Lower lobe of right lung (tissue), 2 donors: ENCODE results near the gene MSGN1. TPM values are rescaled to one million over a fixed set of nuclear protein-coding genes. Genes with fewer than 3 reads are reported as not detected.

Source experiments
- ATAC-seq, 2 donors: fragments of 200-7000 bp; cut with Tn5 transposase; one replicate each; pipeline ENCODE4 v1.9.1; 2020 to 2022; ENCODE audit warnings: mild to moderate bottlenecking in 2 of 2, moderate library complexity in 2 of 2
- DNase-seq: peaks from one replicate; pipeline ENCODE4 v3.0.0-alpha.2; 2020
- H3K27ac ChIP-seq: fragments of 200-600 bp; one replicate; pipeline ENCODE4 v1.8.0; 2022
- H3K27me3 ChIP-seq: fragments of 200-600 bp; one replicate; pipeline ENCODE4 v1.8.0; 2022; ENCODE audit warnings: low read depth
- H3K36me3 ChIP-seq: fragments of 200-600 bp; one replicate; pipeline ENCODE4 v1.8.0; 2022; ENCODE audit warnings: mild to moderate bottlenecking
- H3K4me1 ChIP-seq: fragments of 200-600 bp; one replicate; pipeline ENCODE4 v1.8.0; 2022
- H3K4me3 ChIP-seq: fragments of 200-600 bp; one replicate; pipeline ENCODE4 v1.8.0; 2022; ENCODE audit warnings: mild to moderate bottlenecking
- H3K9me3 ChIP-seq: fragments of 200-600 bp; one replicate; pipeline ENCODE4 v1.8.0; 2022
- CTCF ChIP-seq: fragments of 200-600 bp; IDR thresholded peaks from one replicate; pipeline ENCODE4 v1.8.0; 2022; ENCODE audit warnings: antibody characterized with exemption, mild to moderate bottlenecking
- intact Hi-C: fragments of 100-400 bp; cut with DNase I; formaldehyde crosslinking; loops from one replicate; pipeline ENCODE4 v1.11.0; 2022
- total RNA-seq: library from RNA; stranded (reverse); fragmentation: NEBNext Ultra II Directional; extraction: Animal tissue kit (Norgen Biotek cat#: 25700); gene quantifications from one replicate; pipeline ENCODE4 v1.2.1, GENCODE V29; 2021
- donor health status: DM: no; HTN: yes; CAD: no; lungs with severe emphysema.

MSGN1 gene
- total RNA-seq, 1 donor from 2014 or later, result not detected

GRCh38 chr2:17791817-17792130 is 24.5 kb upstream of the MSGN1 start:
- ATAC-seq (no peak), DNase-seq (no peak)
- Histone ChIP-seq H3K4me1 (peaks cover 8% of the 10 kb centered on the region), H3K4me3 (no peak overlapping the region), H3K9me3 (no peaks in the 10 kb centered on the region), H3K36me3 (no peaks in the 10 kb centered on the region), H3K27ac (no peak overlapping the region), H3K27me3 (no peaks in the 10 kb centered on the region)
- TF ChIP-seq CTCF, result no peak
- intact Hi-C loops, result no loop called here

GRCh38 chr2:17792515-17792914 is 23.7 kb upstream of the MSGN1 start:
- intact Hi-C loops, result no loop called here
- Histone ChIP-seq H3K36me3 (no peaks in the 10 kb centered on the region), H3K4me3 (no peak overlapping the region), H3K4me1 (peaks cover 8% of the 10 kb centered on the region), H3K9me3 (no peaks in the 10 kb centered on the region), H3K27ac (no peak overlapping the region), H3K27me3 (no peaks in the 10 kb centered on the region)
- DNase-seq, result no peak
- no peak for ATAC-seq
- TF ChIP-seq CTCF, result no peak

- ATAC-seq, result no peak
- TF ChIP-seq CTCF, result no peak
- intact Hi-C loops, result no loop called here
Measured at GRCh38 chr2:17793296-17793695, 23.0 kb upstream of the MSGN1 start.

DNA sequence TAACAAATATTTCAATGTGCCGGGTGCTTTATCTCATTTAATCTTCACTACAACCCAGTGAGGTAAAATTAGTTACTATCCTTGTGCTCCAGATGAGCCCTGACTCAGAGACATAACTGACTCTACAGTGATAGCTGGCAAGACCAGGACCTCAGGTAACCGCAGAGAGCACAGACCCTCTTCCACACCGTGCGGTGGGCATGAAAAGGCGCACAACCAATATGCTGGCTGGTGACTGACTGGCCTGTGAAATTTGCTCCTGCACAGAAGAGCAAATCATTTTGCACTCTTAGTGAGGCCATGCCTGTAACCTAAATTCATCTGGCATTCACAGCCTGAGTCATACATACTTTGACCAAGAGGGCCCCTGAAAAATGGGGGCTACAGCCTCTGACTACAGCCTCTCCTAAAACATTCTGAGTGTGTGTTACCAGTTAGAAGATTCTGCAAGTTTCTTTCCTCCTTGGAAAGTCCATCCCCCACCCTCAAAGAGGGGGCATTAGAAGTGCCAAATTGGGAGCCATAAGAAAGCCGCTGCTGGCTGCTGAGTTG is 22.4 kb upstream of the MSGN1 start:
- no peaks in the 10 kb centered on the region for H3K36me3 ChIP-seq
- H3K27me3 ChIP-seq, result no peaks in the 10 kb centered on the region
- no peak overlapping the region for H3K27ac ChIP-seq
- H3K4me1 ChIP-seq, result peaks cover 8% of the 10 kb centered on the region
- no peak for ATAC-seq
- H3K4me3 ChIP-seq, result no peak overlapping the region
- no peaks in the 10 kb centered on the region for H3K9me3 ChIP-seq
- DNase-seq, result no peak
- no peak for TF ChIP-seq CTCF
- intact Hi-C loops, result no loop called here

More at GRCh38 chr2:17793296-17793695, 23.0 kb upstream of the MSGN1 start:
- no peak for DNase-seq
- Histone ChIP-seq H3K4me1 (peaks cover 8% of the 10 kb centered on the region), H3K4me3 (no peak overlapping the region), H3K36me3 (no peaks in the 10 kb centered on the region), H3K27ac (no peak overlapping the region), H3K9me3 (no peaks in the 10 kb centered on the region), H3K27me3 (no peaks in the 10 kb centered on the region)

GRCh38 chr2:17795309-17795708 is 21.0 kb upstream of the MSGN1 start:
- DNase-seq (no peak), ATAC-seq (no peak)
- Histone ChIP-seq H3K27ac (no peak overlapping the region), H3K4me3 (no peak overlapping the region), H3K4me1 (peaks cover 8% of the 10 kb centered on the region), H3K9me3 (no peaks in the 10 kb centered on the region), H3K36me3 (no peaks in the 10 kb centered on the region), H3K27me3 (no peaks in the 10 kb centered on the region)
- intact Hi-C loops, result no loop called here
- no peak for TF ChIP-seq CTCF

DNA sequence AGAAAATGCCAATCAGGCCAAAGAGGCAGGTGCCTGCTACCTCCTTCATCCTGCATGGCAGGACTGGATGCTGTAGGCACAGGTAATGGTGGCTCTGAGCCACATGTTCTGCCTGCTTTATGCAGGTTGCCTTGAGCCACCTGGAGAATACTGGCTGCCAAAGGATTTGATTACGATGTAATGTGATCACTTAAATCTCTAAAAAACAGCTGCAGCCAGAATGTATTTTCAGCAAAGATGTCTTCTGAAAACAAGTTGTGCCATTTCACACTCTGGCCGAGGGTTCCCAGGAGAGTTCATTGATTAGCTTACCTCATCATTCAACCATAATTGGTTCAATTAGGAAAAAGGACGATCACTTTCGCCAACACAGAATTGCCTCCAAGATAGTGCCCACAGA is 17.9 kb upstream of the MSGN1 start:
- Histone ChIP-seq H3K27me3 (no peaks in the 10 kb centered on the region), H3K9me3 (no peaks in the 10 kb centered on the region), H3K4me3 (no peak overlapping the region), H3K4me1 (no peaks in the 10 kb centered on the region), H3K27ac (no peak overlapping the region), H3K36me3 (no peaks in the 10 kb centered on the region)
- intact Hi-C loops, result no loop called here
- DNase-seq (no peak), ATAC-seq (no peak)
- no peak for TF ChIP-seq CTCF
